Stomach (tissue), 4 donors: ENCODE measurements around the gene SIN3B.

Experiments
- POLR2AphosphoS5 ChIP-seq, 3 donors: sonication (generic); formaldehyde crosslinking; IDR thresholded peaks; one replicate each; pipeline ENCODE4 v1.6.1; 2016; ENCODE audit warnings: antibody characterized with exemption in 3 of 3
- TF ChIP-seq, protein P1 (sequence below), 7 experiments: fragments of 450-650 bp in 4 of 7; fragments of 200-600 bp in 3 of 7; sonication (generic) in 3 of 7; IDR thresholded peaks; one replicate each; pipeline ENCODE4 v1.5.1; 2016 to 2019; ENCODE audit warnings: antibody characterized with exemption in 7 of 7, control low read depth in 2 of 7, mild to moderate bottlenecking in 1 of 7

- no peak for TF ChIP-seq POLR2AphosphoS5 (IDR thresholded peaks at IDR 0.05)
- TF ChIP-seq, protein P1, sequence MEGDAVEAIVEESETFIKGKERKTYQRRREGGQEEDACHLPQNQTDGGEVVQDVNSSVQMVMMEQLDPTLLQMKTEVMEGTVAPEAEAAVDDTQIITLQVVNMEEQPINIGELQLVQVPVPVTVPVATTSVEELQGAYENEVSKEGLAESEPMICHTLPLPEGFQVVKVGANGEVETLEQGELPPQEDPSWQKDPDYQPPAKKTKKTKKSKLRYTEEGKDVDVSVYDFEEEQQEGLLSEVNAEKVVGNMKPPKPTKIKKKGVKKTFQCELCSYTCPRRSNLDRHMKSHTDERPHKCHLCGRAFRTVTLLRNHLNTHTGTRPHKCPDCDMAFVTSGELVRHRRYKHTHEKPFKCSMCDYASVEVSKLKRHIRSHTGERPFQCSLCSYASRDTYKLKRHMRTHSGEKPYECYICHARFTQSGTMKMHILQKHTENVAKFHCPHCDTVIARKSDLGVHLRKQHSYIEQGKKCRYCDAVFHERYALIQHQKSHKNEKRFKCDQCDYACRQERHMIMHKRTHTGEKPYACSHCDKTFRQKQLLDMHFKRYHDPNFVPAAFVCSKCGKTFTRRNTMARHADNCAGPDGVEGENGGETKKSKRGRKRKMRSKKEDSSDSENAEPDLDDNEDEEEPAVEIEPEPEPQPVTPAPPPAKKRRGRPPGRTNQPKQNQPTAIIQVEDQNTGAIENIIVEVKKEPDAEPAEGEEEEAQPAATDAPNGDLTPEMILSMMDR (IDR thresholded peaks at IDR 0.05), result no peak
Measured at GRCh38 chr19:16836115-16837034, 7.2 kb downstream of the SIN3B start.
